GM12878 (cell line): Measurements from ENCODE around the gene FOSB. TPM values are rescaled to one million over a fixed set of nuclear protein-coding genes. Genes with fewer than 3 reads are reported as not detected.
A peak's percentile ranks its signal among the peaks of the same experiment; 100 is the strongest.

Experiments
- ATAC-seq: fragments of 200-7000 bp; cut with Tn5 transposase; 3 replicates; pipeline ENCODE4 v1.9.1; 2020; ENCODE audit warnings: mild to moderate bottlenecking, moderate library complexity
- BruUV-seq: library from RNA; stranded (reverse); fragments of 400-500 nt; replicated peaks from 2 replicates; lab custom pipeline; 2021; lab: Mats Ljungman, UMichigan
- CTCF ChIA-PET: fragments of 300-600 bp; sonication (Branson Sonifier 250); formaldehyde crosslinking; extraction: SDS; loops from one replicate; lab custom pipeline; 2021; ENCODE audit warnings: inconsistent platforms; lab: Yijun Ruan, JAX
- POLR2A ChIA-PET: fragments of 350-600 bp; formaldehyde crosslinking; extraction: SDS; loops from one replicate; lab custom pipeline; 2021; ENCODE audit warnings: inconsistent platforms; lab: Charles Lee
- RAD21 ChIA-PET: fragments of 300-600 bp; sonication (Branson Sonifier 250); formaldehyde crosslinking; loops from one replicate; lab custom pipeline; 2023; ENCODE audit warnings: antibody characterized with exemption; ENCODE audit not compliant: unreplicated experiment; lab: Charles Lee
- SMC1A ChIA-PET: fragments of 300-600 bp; sonication (Branson Sonifier 250); formaldehyde crosslinking; loops from one replicate; lab custom pipeline; 2023; ENCODE audit not compliant: unreplicated experiment, uncharacterized antibody; lab: Charles Lee
- DNase-seq: peaks from one replicate; pipeline ENCODE4 v3.0.0-alpha.2; 2011; ENCODE audit warnings: low read depth, low spot score
- FAIRE-seq: peaks from 3 replicates; lab custom pipeline; 2011; peaks lifted over from hg19 to GRCh38; lab: Jason Lieb, UNC
- H2AFZ ChIP-seq: 2 replicates; pipeline ENCODE4 v1.6.0; 2011; ENCODE audit warnings: low read depth, low read length, control low read depth; ENCODE audit not compliant: control insufficient read depth
- H3K27ac ChIP-seq: 2 replicates; pipeline ENCODE4 v1.5.1; 2011; ENCODE audit warnings: control low read depth; ENCODE audit not compliant: control insufficient read depth, insufficient read depth
- H3K27me3 ChIP-seq, 2 experiments: replicated peaks in 1 of 2; 2 replicates each; pipeline versions ENCODE4 v1.6.0 to v1.6.1; 2011; ENCODE audit warnings: low read length in 1 of 2; ENCODE audit not compliant: control insufficient read depth in 2 of 2, insufficient read depth in 2 of 2
- H3K36me3 ChIP-seq, 2 experiments: 2 replicates each; pipeline ENCODE4 v1.5.1; 2011; ENCODE audit warnings: low read length in 1 of 2; ENCODE audit not compliant: control insufficient read depth in 2 of 2, insufficient read depth in 2 of 2
- H3K4me1 ChIP-seq: 2 replicates; pipeline ENCODE4 v1.6.1; 2011; ENCODE audit warnings: mild to moderate bottlenecking, low read length, moderate library complexity, mixed read lengths; ENCODE audit not compliant: control insufficient read depth, insufficient read depth
- H3K4me2 ChIP-seq: 2 replicates; pipeline ENCODE4 v1.6.0; 2011; ENCODE audit warnings: control low read depth; ENCODE audit not compliant: control insufficient read depth, insufficient read depth
- H3K4me3 ChIP-seq: fragments of 200-600 bp; sonication (generic); 2 replicates; pipeline ENCODE4 v1.5.1; 2016
- H3K79me2 ChIP-seq: 2 replicates; pipeline ENCODE4 v1.6.0; 2011; ENCODE audit warnings: low read length; ENCODE audit not compliant: control insufficient read depth, insufficient read depth
- H3K9ac ChIP-seq: 2 replicates; pipeline ENCODE4 v1.8.0; 2011; ENCODE audit warnings: low read length, control low read depth, mixed read lengths; ENCODE audit not compliant: control insufficient read depth, insufficient read depth
- H3K9me3 ChIP-seq: replicated peaks from 3 replicates; pipeline ENCODE4 v1.5.1; 2011; ENCODE audit warnings: mild to moderate bottlenecking, low read length; ENCODE audit not compliant: control insufficient read depth, insufficient read depth
- H4K20me1 ChIP-seq: 2 replicates; pipeline ENCODE4 v1.6.0; 2011; ENCODE audit not compliant: control insufficient read depth, insufficient read depth
- BCL3 ChIP-seq: IDR thresholded peaks from 2 replicates; pipeline ENCODE4 v1.6.1; 2011; ENCODE audit warnings: borderline replicate concordance, low read depth, mild to moderate bottlenecking, moderate library complexity, low read length; ENCODE audit not compliant: insufficient read depth, poor library complexity, severe bottlenecking
- MLLT1 ChIP-seq: fragments of 450-650 bp; IDR thresholded peaks from 2 replicates; pipeline ENCODE4 v1.6.1; 2016; ENCODE audit warnings: mild to moderate bottlenecking
- MTA3 ChIP-seq: IDR thresholded peaks from 2 replicates; pipeline ENCODE4 v1.6.1; 2012; ENCODE audit warnings: low read length, inconsistent platforms, borderline replicate concordance
- RAD51 ChIP-seq: fragments of 450-650 bp; IDR thresholded peaks from 2 replicates; pipeline ENCODE4 v1.6.1; 2016; ENCODE audit warnings: moderate library complexity, mild to moderate bottlenecking, inconsistent platforms
- STAT3 ChIP-seq: IDR thresholded peaks from 2 replicates; pipeline ENCODE4 v1.6.1; 2011; ENCODE audit warnings: low read depth, low read length, improper control_type of control experiment
- WRNIP1 ChIP-seq: IDR thresholded peaks from 2 replicates; pipeline ENCODE4 v1.6.1; 2011; ENCODE audit warnings: low read depth, low read length, improper control_type of control experiment, borderline replicate concordance
- ZNF24 ChIP-seq: fragments of 450-650 bp; IDR thresholded peaks from 2 replicates; pipeline ENCODE4 v1.6.1; 2017; ENCODE audit warnings: antibody characterized with exemption, mild to moderate bottlenecking
- WGBS: methylation state at CpG from one replicate; pipeline ENCODE4 v1.1.6; 2016; ENCODE audit warnings: low lambda C conversion rate; ENCODE audit not compliant: insufficient replicate concordance, insufficient coverage; ENCODE audit errors: missing lambda C conversion rate; 5-methylcytosine and 5-hydroxymethylcytosine counted together
- in situ Hi-C: fragments of 300-500 bp; cut with MboI; formaldehyde crosslinking; loops from 9 replicates; pipeline ENCODE4 v1.14.3; 2018; ENCODE audit warnings: mixed read lengths
- intact Hi-C: fragments of 100-400 bp; cut with micrococcal nuclease; formaldehyde crosslinking; loops from one replicate; pipeline ENCODE4 v1.14.2; 2022; ENCODE audit not compliant: unreplicated experiment
- polyA plus RNA-seq, 11 experiments: library from polyadenylated mRNA; depleted of rRNA in 4 of 11; unstranded in 6 of 11; stranded (reverse) in 5 of 11; fragments of >200 nt; fragmentation: Nextera tagmentation in 4 of 11; fragmentation: Illumina TruSeq in 1 of 11; extraction: Ambion mirVana in 4 of 11; extraction: Trizol in 1 of 11; gene quantifications; 1 replicate in 1 of 11; 2 replicates in 10 of 11; pipeline versions ENCODE4 v1.2.1 to v1.2.3, GENCODE V29; 2011 to 2016; ENCODE audit warnings: inconsistent platforms in 2 of 11, missing spikeins in 2 of 11, low read depth in 1 of 11
- total RNA-seq, 4 experiments: library from RNA; depleted of rRNA in 3 of 4; stranded (reverse); fragments of >200 nt in 3 of 4; fragmentation: Illumina TruSeq in 1 of 4; extraction: Trizol in 1 of 4; gene quantifications; 2 replicates each; pipeline versions ENCODE4 v1.2.1 to v1.2.3, GENCODE V29; 2013 to 2021

The FOSB gene
- total and polyA plus RNA-seq, 10 of the 15 experiments (the other 5 are each of a cell fraction or from before 2014, with no cell fraction given), result 0.06 to 0.56 (median 0.26) TPM

GRCh38 chr19:45420356-45420755, 47.4 kb upstream of the FOSB start:
- CTCF ChIA-PET, result interaction anchor here (1.1 to 4.9 kb wide), 4 partner anchors 17 to 65 kb away, joined by 4 to 42 read pairs (median 6); partner anchors contain the start of gene PPP1R13L
- peaks cover 38% of the 10 kb centered on the region for H3K4me1 ChIP-seq
- intact Hi-C loops (no loop called here), in situ Hi-C loops (no loop called here)
- no peaks in the 10 kb centered on the region for H4K20me1 ChIP-seq
- H3K4me2 ChIP-seq, result peak overlapping the region; percentile 69
- no peak overlapping the region for H2AFZ ChIP-seq
- SMC1A ChIA-PET, result no interaction called here
- no peaks in the 10 kb centered on the region for H3K27me3 ChIP-seq
- H3K27ac ChIP-seq, result peak overlapping the region; percentile 73; the same call in 1 of the 2 replicates
- RAD21 ChIA-PET, result interaction anchor here (0.9 to 1.5 kb wide), 2 partner anchors 16 to 19 kb away, joined by 3 to 7 read pairs; partner anchors contain the start of gene PPP1R13L
- H3K4me3 ChIP-seq, result no peak overlapping the region
- no peak for ATAC-seq
- no peak for DNase-seq
- no TSS peak for BruUV-seq
- POLR2A ChIA-PET, result no interaction called here
- TF ChIP-seq RAD51, result no peak
- TF ChIP-seq MLLT1, result 0 out of 2 replicates have a peak, but pooled peaks have one; percentile 17
- no peaks in the 10 kb centered on the region for H3K9me3 ChIP-seq
- WGBS, result 83% methylated on average over 10 of the region's 10 CpGs
- peaks cover 0 to 3% of the 10 kb centered on the region in 2 experiments for H3K36me3 ChIP-seq
- H3K9ac ChIP-seq, result no peak overlapping the region
- no peak for FAIRE-seq
- peaks cover 16% of the 10 kb centered on the region for H3K79me2 ChIP-seq

- Histone ChIP-seq H3K4me3 (no peak overlapping the region), H2AFZ (no peak overlapping the region), H3K27ac (0 out of 2 replicates have a peak overlapping the region, but pooled peaks have one; percentile 18), H4K20me1 (no peaks in the 10 kb centered on the region), H3K9ac (no peak overlapping the region), H3K27me3 (no peaks in the 10 kb centered on the region), H3K79me2 (peaks cover 16% of the 10 kb centered on the region), H3K4me1 (peaks cover 38% of the 10 kb centered on the region), H3K4me2 (no peak overlapping the region), H3K36me3 (no peaks in the 10 kb centered on the region; a peak in 4 of 4 replicates), H3K9me3 (no peaks in the 10 kb centered on the region)
- ChIA-PET RAD21 (interaction anchor here (0.9 to 1.4 kb wide), 3 partner anchors 14 to 47 kb away, joined by 3 to 6 read pairs (median 3); partner anchors contain the start of gene FOSB), CTCF (interaction anchor here (1.1 to 4.9 kb wide), 3 partner anchors 18 to 65 kb away, joined by 4 to 42 read pairs (median 6); partner anchors contain the start of gene PPP1R13L), POLR2A (interaction anchor here (0.9 kb wide), 1 partner anchor 36 kb away, joined by 3 read pairs; no protein-coding TSS in a partner anchor), SMC1A (interaction anchor here (1.5 kb wide), 1 partner anchor 58 kb away, joined by 3 read pairs; no protein-coding TSS in a partner anchor)
- intact Hi-C loops (no loop called here), in situ Hi-C loops (no loop called here)
- no peak for ATAC-seq
- DNase-seq, result no peak
- BruUV-seq, result no TSS peak
- FAIRE-seq, result no peak
- WGBS, result 85% methylated on average over 6 of the region's 6 CpGs
- no peak for TF ChIP-seq MTA3
- no peak for TF ChIP-seq WRNIP1
- TF ChIP-seq ZNF24, result peak; percentile 94
- TF ChIP-seq STAT3, result no peak
- no peak for TF ChIP-seq BCL3
- TF ChIP-seq, all 136 proteins: peak for 1
Observed at GRCh38 chr19:45420871-45421270, 46.9 kb upstream of the FOSB start.
